Measurements from ENCODE around the gene LRFN2.

GRCh38 chr6:40563111-40563510 is 24.1 kb downstream of the LRFN2 start:
- TF ChIP-seq CTCF (IDR thresholded peaks at IDR 0.05; ENCODE audit: low read depth, low read length, missing input control) (no peak), NR2F2 (IDR thresholded peaks at IDR 0.05) (no peak)
